Gastrocnemius medialis (tissue), 4 donors: Measurements from ENCODE around the gene CCDC38. TPM values are rescaled to one million over a fixed set of nuclear protein-coding genes. Genes with fewer than 3 reads are reported as not detected.

ENCODE experiments used
- ATAC-seq, 2 donors: fragments of 150-250 bp; one replicate each; pipeline ENCODE4 v1.9.1; 2016
- DNase-seq, 2 donors: peaks; one replicate each; pipeline ENCODE4 v3.0.0-alpha.2; 2019
- H3K27ac ChIP-seq, 4 donors: fragments of 200-600 bp; sonication (generic); 1 replicate in 1 of 4; 2 replicates in 3 of 4; pipeline ENCODE4 v1.5.1; 2016 to 2018; ENCODE audit warnings: mild to moderate bottlenecking in 2 of 4, moderate library complexity in 1 of 4
- H3K27me3 ChIP-seq, 3 donors: fragments of 200-600 bp; sonication (generic) in 2 of 3; 1 replicate in 1 of 3; 2 replicates in 2 of 3; pipeline versions ENCODE4 v1.5.1 to v1.6.0; 2016 to 2019; ENCODE audit warnings: mild to moderate bottlenecking in 1 of 3, moderate library complexity in 1 of 3
- H3K36me3 ChIP-seq, 2 donors: fragments of 200-600 bp; sonication (generic) in 1 of 2; one replicate each; pipeline ENCODE4 v1.5.1; 2017 to 2018
- H3K4me1 ChIP-seq, 2 donors: fragments of 200-600 bp; sonication (generic) in 1 of 2; one replicate each; pipeline ENCODE4 v1.5.1; 2016 to 2017; ENCODE audit warnings: mild to moderate bottlenecking in 2 of 2
- H3K4me3 ChIP-seq, 4 donors: fragments of 200-600 bp; sonication (generic) in 3 of 4; 1 replicate in 1 of 4; 2 replicates in 3 of 4; pipeline ENCODE4 v1.5.1; 2016 to 2019; ENCODE audit warnings: mild to moderate bottlenecking in 2 of 4
- H3K9me3 ChIP-seq, 3 donors: fragments of 200-600 bp; sonication (generic) in 2 of 3; 1 replicate in 1 of 3; 2 replicates in 2 of 3; pipeline ENCODE4 v1.5.1; 2016 to 2019
- CTCF ChIP-seq, 5 experiments: fragments of 450-650 bp in 3 of 5; fragments of 200-600 bp in 2 of 5; sonication (generic) in 2 of 5; IDR thresholded peaks in 4 of 5; conservative IDR thresholded peaks in 1 of 5; 1 replicate in 4 of 5; 2 replicates in 1 of 5; pipeline ENCODE4 v1.5.1; 2016 to 2019; ENCODE audit warnings: antibody characterized with exemption in 5 of 5, mild to moderate bottlenecking in 3 of 5, moderate library complexity in 3 of 5
- POLR2A ChIP-seq, 2 donors: fragments of 450-650 bp; IDR thresholded peaks; one replicate each; pipeline ENCODE4 v1.6.1; 2017; ENCODE audit warnings: antibody characterized with exemption in 2 of 2, mild to moderate bottlenecking in 2 of 2, moderate library complexity in 2 of 2
- in situ Hi-C, 4 donors: fragments of 200-750 bp; cut with MboI; loops; one replicate each; pipeline versions ENCODE4 v1.15.0 to v1.8.0; 2017; ENCODE audit warnings: low sequenced_read_pairs in 4 of 4
- intact Hi-C: fragments of 100-400 bp; cut with DNase I; formaldehyde crosslinking; loops from one replicate; pipeline ENCODE4 v1.15.1; 2023; ENCODE audit warnings: low total_unique reads
- total RNA-seq, 4 donors: library from RNA; depleted of rRNA; stranded (reverse); fragments of >200 nt; gene quantifications; one replicate each; pipeline versions ENCODE4 v1.1.0 to v1.2.3, GENCODE V29; 2016

CCDC38 gene
- not detected for total RNA-seq

GRCh38 chr12:95942524-95943329, at the start of gene CCDC38:
TSS of gene CCDC38 (minus strand) at chr12:95942614. CDS start at chr12:95936509, 6,105 bp downstream.
- in situ Hi-C loops (no loop called here), intact Hi-C loops (loop anchor here (2.0 kb wide), 1 partner anchor 84 kb away; the partner anchor contains the start of gene SNRPF)
- ATAC-seq (peak; percentile 95 to 96), DNase-seq (peak; percentile 41 to 76)
- H3K36me3 ChIP-seq: no peaks in the 10 kb centered on the region
- TF ChIP-seq POLR2A (IDR thresholded peaks at IDR 0.05) (peak in 1 of 2 donors; percentile 25), CTCF (IDR thresholded peaks at IDR 0.05 in 4 of 5, conservative IDR thresholded peaks at IDR 0.05 in 1 of 5) (no peak)
- peak within 1 kb of the TSS; percentile 68 to 90 (median 74) for H3K4me3 ChIP-seq
- H3K9me3 ChIP-seq: no peaks in the 10 kb centered on the region
- no peaks in the 10 kb centered on the region for H3K27me3 ChIP-seq
- H3K27ac ChIP-seq: peak within 1 kb of the TSS; percentile 79 to 88 (median 83)
- H3K4me1 ChIP-seq: peaks cover 4 to 9% of the 10 kb centered on the region in 2 donors

- Histone ChIP-seq H3K27ac (no peak overlapping the region), H3K27me3 (no peaks in the 10 kb centered on the region), H3K4me3 (no peak overlapping the region), H3K36me3 (no peaks in the 10 kb centered on the region), H3K9me3 (no peaks in the 10 kb centered on the region), H3K4me1 (no peaks in the 10 kb centered on the region)
- in situ Hi-C loops (loop anchor here in 2 of 4 donors (10.0 kb wide), 1 partner anchor 75 kb away; no protein-coding TSS in a partner anchor), intact Hi-C loops (no loop called here)
- ATAC-seq (no peak), DNase-seq (no peak)
- no peak for TF ChIP-seq CTCF (IDR thresholded peaks at IDR 0.05 in 4 of 5, conservative IDR thresholded peaks at IDR 0.05 in 1 of 5)
- TF ChIP-seq POLR2A (IDR thresholded peaks at IDR 0.05): no peak
Observed at GRCh38 chr12:95990136-95990535, 47.7 kb upstream of the CCDC38 start.

- DNase-seq: no peak
- H3K36me3 ChIP-seq: no peaks in the 10 kb centered on the region
- TF ChIP-seq POLR2A (IDR thresholded peaks at IDR 0.05): no peak
- TF ChIP-seq CTCF (IDR thresholded peaks at IDR 0.05 in 4 of 5, conservative IDR thresholded peaks at IDR 0.05 in 1 of 5): no peak
- ATAC-seq: no peak
- H3K4me1 ChIP-seq: no peaks in the 10 kb centered on the region
- no peak overlapping the region for H3K27ac ChIP-seq
- no peaks in the 10 kb centered on the region for H3K27me3 ChIP-seq
- in situ Hi-C loops (loop anchor here in 2 of 4 donors (10.0 kb wide), 1 partner anchor 75 kb away; no protein-coding TSS in a partner anchor), intact Hi-C loops (no loop called here)
- no peak overlapping the region for H3K4me3 ChIP-seq
- no peaks in the 10 kb centered on the region for H3K9me3 ChIP-seq
Observed at GRCh38 chr12:95989504-95990123, 47.2 kb upstream of the CCDC38 start.

GRCh38 chr12:95988506-95989275, 46.3 kb upstream of the CCDC38 start:
- H3K4me1 ChIP-seq: no peaks in the 10 kb centered on the region
- H3K27ac ChIP-seq: no peak overlapping the region
- no peak overlapping the region for H3K4me3 ChIP-seq
- no peak for TF ChIP-seq CTCF (IDR thresholded peaks at IDR 0.05 in 4 of 5, conservative IDR thresholded peaks at IDR 0.05 in 1 of 5)
- no peak for TF ChIP-seq POLR2A (IDR thresholded peaks at IDR 0.05)
- intact Hi-C loops: no loop called here
- no peaks in the 10 kb centered on the region for H3K27me3 ChIP-seq
- DNase-seq: no peak
- H3K36me3 ChIP-seq: no peaks in the 10 kb centered on the region
- no peaks in the 10 kb centered on the region for H3K9me3 ChIP-seq
- ATAC-seq: no peak
- in situ Hi-C loops: no loop called here
